T47D (cell line): ENCODE measurements around the gene COL9A3.

ENCODE experiments used
- DNase-seq, 2 experiments: peaks; one replicate each; pipeline versions ENCODE4 v3.0.0 to v3.0.0-alpha.2; 2011 to 2012; ENCODE audit warnings: low read depth in 1 of 2, low spot score in 1 of 2
- JUND ChIP-seq: IDR thresholded peaks from 2 replicates; pipeline ENCODE4 v1.6.1; 2012; ENCODE audit warnings: low read depth
- in situ Hi-C: cut with HindIII; loops from 2 replicates; pipeline ENCODE4 v1.10.0; 2016; ENCODE audit warnings: low sequenced_read_pairs, low pct_unique_long_range_greater_than_20kb

Gene COL9A3

DNA sequence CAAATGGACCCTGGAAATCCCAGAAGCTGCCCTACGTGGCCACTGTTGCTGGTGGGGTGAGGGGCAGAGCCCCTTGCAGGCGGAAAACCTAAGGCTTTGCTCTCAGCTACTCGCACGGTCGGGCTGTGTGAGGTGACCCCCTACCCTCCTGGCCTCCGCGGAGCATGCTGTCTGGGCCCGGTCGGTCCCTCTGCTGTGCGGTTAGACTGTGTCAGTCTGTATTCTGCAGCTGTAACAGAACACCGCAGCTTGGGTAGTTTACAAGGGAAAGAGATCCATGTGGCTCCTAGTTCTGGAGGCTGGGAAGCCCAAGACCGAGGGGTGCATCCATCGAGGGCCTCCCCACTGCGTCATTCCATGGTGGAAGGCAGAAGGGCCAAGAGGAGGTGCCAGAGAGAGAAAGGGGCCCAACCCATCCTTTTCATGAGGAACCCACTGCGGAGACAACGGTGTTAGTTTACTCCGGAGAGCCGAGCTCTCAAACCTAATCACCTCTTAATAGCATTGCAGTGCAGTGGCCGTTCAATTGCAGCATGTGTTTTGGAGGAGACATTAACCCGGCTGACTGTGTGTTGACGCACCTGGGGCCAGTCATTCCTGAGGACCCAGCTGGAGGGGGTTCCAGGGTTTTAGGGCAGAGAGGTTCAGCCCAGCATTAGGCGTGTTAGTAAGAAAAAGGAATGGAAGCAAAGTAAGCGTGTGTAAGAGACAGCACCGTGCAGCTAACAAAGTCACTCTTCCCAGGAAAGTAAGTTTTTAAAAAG, 18.3 kb downstream of the COL9A3 start:
- no peak for DNase-seq
- no peak for TF ChIP-seq JUND
- in situ Hi-C loops: no loop called here

DNA sequence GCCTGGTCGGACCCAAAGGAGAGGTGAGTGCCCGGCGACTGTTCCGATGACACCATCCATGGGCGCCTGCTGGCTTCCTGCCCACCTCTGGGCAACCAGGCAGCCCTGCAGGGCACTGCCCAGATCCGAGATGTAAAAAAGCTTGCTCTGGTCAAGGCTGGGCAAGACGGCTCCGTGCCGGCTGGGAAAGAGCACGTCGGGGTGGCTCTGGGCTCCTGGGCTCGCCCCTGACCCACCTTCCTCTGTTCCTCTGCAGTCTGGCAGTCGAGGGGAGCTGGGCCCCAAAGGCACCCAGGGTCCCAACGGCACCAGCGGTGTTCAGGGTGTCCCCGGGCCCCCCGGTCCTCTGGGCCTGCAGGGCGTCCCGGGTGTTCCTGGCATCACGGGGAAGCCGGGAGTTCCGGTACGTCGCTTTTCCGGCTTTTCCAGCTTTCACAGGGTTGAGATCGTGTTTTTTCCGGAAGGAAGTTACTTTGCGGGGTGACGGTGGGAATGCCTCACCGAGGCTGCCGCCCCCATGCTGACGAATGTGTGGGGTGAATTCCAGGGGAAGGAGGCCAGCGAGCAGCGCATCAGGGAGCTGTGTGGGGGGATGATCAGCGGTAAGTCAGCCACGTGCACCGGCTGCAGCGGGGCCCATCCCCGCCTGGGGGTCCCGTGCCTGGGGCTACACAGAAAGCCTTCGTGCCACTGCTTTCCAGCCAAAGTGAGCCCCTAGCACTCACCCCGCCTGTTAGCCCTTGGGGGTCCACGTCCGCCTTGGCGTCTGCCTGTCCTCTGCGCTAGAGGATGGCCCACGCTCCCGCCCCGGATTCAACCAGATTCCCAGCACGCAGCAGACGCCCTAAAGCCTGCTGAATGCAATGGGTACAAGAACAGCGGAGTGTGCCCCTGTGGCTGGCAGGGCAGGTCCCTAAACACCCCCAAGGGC, 19.3 kb downstream of the COL9A3 start:
- no peak for TF ChIP-seq JUND
- in situ Hi-C loops: no loop called here
- peak in 1 of 2 experiments; percentile 76 for DNase-seq

DNA sequence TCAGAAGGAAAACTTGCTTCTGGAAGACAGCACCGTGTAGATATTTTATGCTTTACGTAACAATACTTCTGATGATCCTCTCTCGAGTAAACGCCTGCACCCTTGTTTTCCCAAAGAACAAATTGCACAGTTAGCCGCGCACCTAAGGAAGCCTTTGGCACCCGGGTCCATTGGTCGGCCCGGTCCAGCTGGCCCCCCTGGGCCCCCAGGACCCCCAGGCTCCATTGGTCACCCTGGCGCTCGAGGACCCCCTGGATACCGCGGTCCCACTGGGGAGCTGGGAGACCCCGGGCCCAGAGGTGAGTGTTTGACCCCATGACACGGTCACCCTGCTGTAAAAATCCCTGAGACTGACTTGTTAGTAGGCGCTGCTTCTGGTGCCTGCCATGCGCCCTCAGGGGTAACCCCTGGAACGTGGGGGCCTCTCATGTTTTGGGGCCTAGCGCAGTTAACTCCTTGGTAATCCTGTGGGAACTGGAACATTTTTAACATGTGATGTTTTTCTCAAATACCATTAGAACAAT, 20.2 kb downstream of the COL9A3 start:
- no peak for DNase-seq
- in situ Hi-C loops: no loop called here
- no peak for TF ChIP-seq JUND

DNA sequence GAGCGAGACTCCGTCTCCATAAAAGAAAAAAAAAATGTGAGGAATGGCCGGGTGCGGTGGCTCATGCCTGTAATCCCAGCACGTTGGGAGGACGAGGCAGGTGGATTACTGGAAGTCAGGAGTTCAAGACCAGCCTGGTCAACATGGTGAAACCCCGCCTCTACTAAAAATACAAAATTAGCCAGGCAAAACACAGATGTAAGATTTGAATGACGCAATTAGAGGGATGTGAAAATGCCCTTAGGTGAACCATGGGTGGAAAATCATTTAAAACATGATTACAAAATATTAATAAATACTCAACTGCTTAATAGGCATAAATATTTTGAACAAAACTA, 20.9 kb downstream of the COL9A3 start:
- TF ChIP-seq JUND: no peak
- DNase-seq: no peak
- in situ Hi-C loops: no loop called here

DNA sequence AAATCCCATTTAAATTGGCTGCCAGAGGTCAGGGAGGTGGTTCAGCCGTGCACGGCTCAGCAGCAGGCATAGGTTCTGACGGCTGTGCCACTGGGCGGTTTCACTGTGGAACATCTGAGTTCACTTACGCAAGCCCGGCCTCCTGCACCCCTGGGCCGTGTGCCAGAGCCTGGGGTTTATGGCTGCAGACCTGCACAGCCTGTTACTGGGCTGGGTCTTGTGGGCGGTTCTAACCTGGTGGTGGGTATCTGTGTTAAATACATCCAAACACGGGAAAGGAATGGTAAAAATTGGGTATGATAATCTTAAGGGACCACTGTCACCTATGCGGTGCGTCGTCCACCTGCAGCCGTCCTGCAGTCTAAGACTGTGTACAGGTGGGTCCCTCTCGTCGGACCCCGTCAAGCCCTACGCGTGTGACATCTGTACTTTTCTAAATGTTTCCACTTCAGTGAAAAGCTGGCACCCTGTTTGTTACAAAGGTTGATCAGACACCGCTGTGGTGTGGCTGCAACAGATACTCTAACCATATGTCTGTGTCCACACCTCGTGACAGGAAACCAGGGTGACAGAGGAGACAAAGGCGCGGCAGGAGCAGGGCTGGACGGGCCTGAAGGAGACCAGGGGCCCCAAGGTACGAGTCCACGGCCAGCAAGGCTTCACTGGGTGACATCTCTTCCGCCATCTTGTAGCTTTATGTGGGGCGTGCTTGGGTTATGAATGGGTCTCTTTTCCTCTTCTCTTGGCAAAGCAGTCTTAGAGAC, 21.5 kb downstream of the COL9A3 start:
- in situ Hi-C loops: no loop called here
- no peak for TF ChIP-seq JUND
- DNase-seq: no peak

DNA sequence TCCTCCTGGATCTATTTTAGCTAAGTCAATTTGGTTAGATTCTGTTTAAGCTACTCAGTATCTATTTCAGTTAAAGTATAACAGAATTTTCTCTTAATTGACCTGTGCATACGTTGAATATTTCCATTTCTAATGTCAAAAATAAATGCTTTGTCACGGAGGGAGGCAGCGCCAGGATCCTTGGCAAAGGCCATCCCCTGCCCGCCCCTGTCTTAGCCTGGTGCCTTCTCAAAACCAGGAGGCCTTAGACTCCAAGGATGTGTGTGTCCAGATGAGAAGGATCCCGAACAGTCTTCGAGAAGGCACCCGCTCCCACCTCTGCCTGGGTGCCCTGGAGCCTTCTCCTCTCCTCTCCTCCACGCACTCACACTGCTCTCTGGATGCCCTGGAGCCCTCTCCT, 22.4 kb downstream of the COL9A3 start:
- no peak for DNase-seq
- in situ Hi-C loops: no loop called here

DNA sequence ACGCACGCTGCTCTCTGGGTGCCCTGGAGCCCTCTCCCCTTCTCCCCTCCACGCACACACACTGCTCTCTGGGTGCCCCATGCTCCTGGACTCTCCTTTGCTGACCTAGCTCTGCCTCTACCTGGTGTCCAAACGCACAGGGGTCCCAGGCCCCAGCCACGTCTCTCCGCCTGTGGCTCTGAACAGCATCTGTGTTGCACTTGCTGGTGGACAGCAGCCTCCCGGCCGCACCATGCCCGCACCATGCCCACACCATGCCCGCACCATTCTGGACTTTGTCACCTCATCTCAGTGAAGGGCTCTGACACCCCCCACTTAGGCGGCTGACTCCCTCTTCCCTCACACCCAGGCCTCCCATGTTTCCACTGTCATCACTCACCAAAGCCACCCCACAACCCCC, 23.0 kb downstream of the COL9A3 start:
- in situ Hi-C loops: no loop called here
- no peak for TF ChIP-seq JUND
- no peak for DNase-seq

More for the DNA sequence above, 22.4 kb downstream of the COL9A3 start:
- no peak for TF ChIP-seq JUND

DNA sequence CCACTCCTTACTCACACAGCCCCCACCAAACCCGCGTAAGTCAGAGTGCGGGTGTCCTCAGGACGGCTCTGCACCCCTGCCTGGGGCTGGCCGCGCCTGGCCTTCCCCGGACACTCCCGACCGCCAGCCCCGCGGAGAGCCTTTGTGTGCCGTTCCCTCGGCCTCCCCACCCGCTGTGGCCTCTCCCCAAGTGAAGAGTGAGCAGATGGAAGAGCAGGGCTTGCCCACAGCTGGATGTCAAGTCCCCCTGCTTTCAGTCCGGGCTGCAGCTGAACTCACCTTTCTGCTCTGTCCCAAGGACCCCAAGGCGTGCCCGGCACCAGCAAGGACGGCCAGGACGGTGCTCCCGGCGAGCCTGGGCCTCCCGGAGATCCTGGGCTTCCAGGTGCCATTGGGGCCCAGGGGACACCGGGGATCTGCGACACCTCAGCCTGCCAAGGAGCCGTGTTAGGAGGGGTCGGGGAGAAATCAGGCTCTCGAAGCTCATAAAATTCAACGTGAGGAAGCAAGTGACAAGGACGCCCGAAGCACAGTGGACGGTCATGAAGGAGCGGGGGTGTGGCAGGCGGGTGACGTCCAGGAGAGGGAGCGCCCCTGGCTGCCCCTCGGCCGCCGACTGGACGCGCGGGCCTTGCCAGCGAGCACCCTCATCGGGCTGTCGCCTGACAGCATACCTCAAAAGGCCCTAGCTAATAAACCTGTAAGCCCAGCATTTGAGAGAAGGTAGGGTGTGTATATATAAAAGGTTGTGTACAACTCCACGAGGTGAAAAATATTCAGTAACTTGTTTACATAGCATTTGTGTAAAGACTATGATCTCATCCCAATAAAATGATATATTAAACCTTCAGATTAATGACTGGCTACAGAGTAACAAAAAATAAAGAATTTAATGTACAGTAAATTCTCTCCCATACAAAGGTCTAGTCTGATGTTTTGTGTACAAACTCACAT, 23.7 kb downstream of the COL9A3 start:
- in situ Hi-C loops: no loop called here
- no peak for DNase-seq
- no peak for TF ChIP-seq JUND

DNA sequence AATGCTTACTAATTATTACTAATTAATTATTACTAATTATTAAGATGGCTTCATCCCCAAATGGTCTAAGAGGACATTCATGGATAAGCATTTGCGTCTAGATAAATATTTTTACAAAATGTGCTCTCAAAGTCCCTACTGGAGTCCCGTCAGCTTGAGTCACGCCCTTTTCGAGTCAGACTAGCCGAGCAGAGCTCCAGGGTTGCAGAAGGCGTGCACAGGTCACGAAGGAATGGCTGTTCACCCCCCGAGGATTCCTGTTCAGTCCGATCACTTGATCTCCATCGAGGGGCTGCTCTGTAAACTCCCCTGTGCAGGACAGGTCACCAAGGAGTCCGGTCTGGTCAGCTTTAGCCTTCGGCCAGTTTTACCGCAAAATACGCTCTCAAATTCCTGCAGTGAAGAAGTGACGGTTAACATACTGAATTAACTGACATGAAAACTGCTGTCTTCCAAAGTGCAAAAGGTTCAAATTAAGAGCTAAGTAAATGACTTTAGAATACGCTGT, 24.9 kb downstream of the COL9A3 start:
- DNase-seq: no peak
- no peak for TF ChIP-seq JUND
- in situ Hi-C loops: no loop called here

DNA sequence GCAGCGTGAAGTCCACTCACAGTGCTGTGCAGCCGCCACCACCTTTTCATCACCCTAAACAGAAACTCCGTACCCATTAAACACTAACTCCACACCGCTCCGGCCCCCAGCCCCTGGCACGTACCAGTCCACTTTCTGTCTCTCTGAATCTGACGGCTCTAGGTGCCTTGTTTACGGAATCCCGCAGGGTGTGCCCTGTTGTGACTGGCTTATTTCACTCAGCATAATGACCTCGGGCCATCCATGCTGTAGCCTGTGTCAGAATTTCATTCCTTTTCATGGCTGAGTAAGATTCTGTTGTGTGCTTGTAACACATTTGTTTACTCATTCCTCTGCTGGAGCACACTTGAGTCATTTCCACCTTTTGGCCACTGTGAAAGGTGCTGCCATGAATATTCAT, 26.8 kb downstream of the COL9A3 start:
- in situ Hi-C loops: no loop called here

DNA sequence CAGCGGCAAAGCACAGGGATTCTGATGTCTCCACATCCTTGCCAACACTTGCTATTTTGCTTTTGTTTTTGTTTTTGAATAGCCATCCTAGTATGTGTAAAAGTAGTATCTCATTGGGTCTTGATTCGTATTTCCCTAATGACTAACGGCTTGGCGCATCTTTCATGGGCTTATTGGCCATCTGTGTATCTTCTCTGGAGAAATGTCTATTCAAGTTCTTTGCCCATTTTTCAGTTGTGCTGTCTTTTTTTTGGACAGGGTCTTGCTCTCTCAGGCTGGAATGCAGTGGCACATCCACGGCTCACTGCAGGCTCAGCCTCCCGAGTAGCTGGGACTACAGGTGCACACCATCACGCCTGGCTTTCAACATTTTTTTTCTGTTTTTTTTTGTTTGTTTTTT, 27.3 kb downstream of the COL9A3 start:
- DNase-seq: no peak
- in situ Hi-C loops: no loop called here
- TF ChIP-seq JUND: no peak

More for the DNA sequence above, 26.8 kb downstream of the COL9A3 start:
- peak in 1 of 2 experiments; percentile 26 for DNase-seq
- TF ChIP-seq JUND: no peak
